B cell (primary cell): Measurements from ENCODE around the gene ABI2. TPM values are rescaled to one million over a fixed set of nuclear protein-coding genes. Genes with fewer than 3 reads are reported as not detected.

ENCODE experiments used
- ATAC-seq: fragments of 200-7000 bp; cut with Tn5 transposase; one replicate; pipeline ENCODE4 v1.10.0; 2021; ENCODE audit warnings: low read depth, mild to moderate bottlenecking, moderate number of reproducible peaks, moderate library complexity
- CTCF ChIA-PET: fragments of 350-600 bp; sonication (Branson Sonifier 250); formaldehyde crosslinking; loops from one replicate; lab custom pipeline; 2021; ENCODE audit warnings: antibody characterized with exemption, inconsistent platforms; lab: Charles Lee
- POLR2A ChIA-PET: fragments of 350-600 bp; sonication (Branson Sonifier 250); formaldehyde crosslinking; loops from one replicate; lab custom pipeline; 2021; ENCODE audit warnings: antibody characterized with exemption; lab: Charles Lee
- DNase-seq: peaks from one replicate; pipeline ENCODE4 v3.0.0; 2013
- H2AFZ ChIP-seq: 2 replicates; pipeline ENCODE4 v1.6.1; 2012; ENCODE audit warnings: mild to moderate bottlenecking, low read depth, low read length; ENCODE audit not compliant: insufficient read depth, poor library complexity, severe bottlenecking
- H3K27ac ChIP-seq, 2 donors: 1 replicate in 1 of 2; 2 replicates in 1 of 2; pipeline ENCODE4 v1.5.1; 2012 to 2013; ENCODE audit warnings: low read length in 2 of 2, mild to moderate bottlenecking in 2 of 2, moderate library complexity in 1 of 2
- H3K27me3 ChIP-seq, 4 experiments: fragments of 200-600 bp in 1 of 4; sonication (generic) in 1 of 4; replicated peaks in 1 of 4; 1 replicate in 2 of 4; 2 replicates in 2 of 4; pipeline versions ENCODE4 v1.6.1 to v1.7.0; 2013 to 2016; ENCODE audit warnings: low read length in 3 of 4, mild to moderate bottlenecking in 2 of 4, mixed read lengths in 1 of 4, moderate library complexity in 1 of 4; ENCODE audit not compliant: insufficient read depth in 4 of 4, control insufficient read depth in 3 of 4; ENCODE audit errors: control extremely low read depth in 1 of 4
- H3K36me3 ChIP-seq, 2 experiments: replicated peaks in 1 of 2; 1 replicate in 1 of 2; 2 replicates in 1 of 2; pipeline versions ENCODE4 v1.6.1 to v1.7.1; 2013; ENCODE audit warnings: low read length in 1 of 2; ENCODE audit not compliant: insufficient read depth in 2 of 2, control insufficient read depth in 1 of 2; ENCODE audit errors: control extremely low read depth in 1 of 2, extremely low read depth in 1 of 2
- H3K4me1 ChIP-seq, 2 donors: fragments of 200-600 bp in 1 of 2; sonication (generic) in 1 of 2; 1 replicate in 1 of 2; 2 replicates in 1 of 2; pipeline versions ENCODE4 v1.5.1 to v1.6.1; 2013 to 2017; ENCODE audit warnings: low read length in 2 of 2; ENCODE audit not compliant: control insufficient read depth in 2 of 2, insufficient read depth in 2 of 2
- H3K4me2 ChIP-seq: replicated peaks from 2 replicates; pipeline ENCODE3; 2012; ENCODE audit warnings: mild to moderate bottlenecking, low read depth, low read length; ENCODE audit not compliant: poor library complexity, severe bottlenecking
- H3K4me3 ChIP-seq, 5 experiments: fragments of 200-600 bp in 1 of 5; sonication (generic) in 1 of 5; 1 replicate in 3 of 5; 2 replicates in 2 of 5; pipeline versions ENCODE4 v1.5.1 to v1.7.0; 2011 to 2016; ENCODE audit warnings: low read length in 4 of 5, mild to moderate bottlenecking in 4 of 5, low read depth in 2 of 5, control low read depth in 1 of 5, moderate library complexity in 1 of 5; ENCODE audit not compliant: insufficient read depth in 1 of 5; ENCODE audit errors: control extremely low read depth in 1 of 5, extremely low read depth in 1 of 5
- H3K79me2 ChIP-seq: fragments of 200-600 bp; sonication (generic); one replicate; pipeline ENCODE4 v1.6.0; 2016; ENCODE audit warnings: low read length; ENCODE audit not compliant: control insufficient read depth, insufficient read depth
- H3K9ac ChIP-seq: fragments of 200-600 bp; sonication (generic); 2 replicates; pipeline ENCODE4 v1.6.1; 2017; ENCODE audit warnings: mild to moderate bottlenecking, low read length, moderate library complexity
- H3K9me3 ChIP-seq, 3 donors: one replicate each; pipeline versions ENCODE4 v1.6.1 to v1.7.1; 2013; ENCODE audit warnings: low read length in 2 of 3; ENCODE audit not compliant: control insufficient read depth in 2 of 3, insufficient read depth in 1 of 3; ENCODE audit errors: control extremely low read depth in 1 of 3
- H4K20me1 ChIP-seq: 2 replicates; pipeline ENCODE4 v1.6.0; 2012; ENCODE audit warnings: mild to moderate bottlenecking, low read length; ENCODE audit not compliant: insufficient read depth, control insufficient read depth, poor library complexity, severe bottlenecking
- H3K27ac Mint-ChIP-seq: one replicate; pipeline ENCODE4 v1.8.0; 2021; ENCODE audit warnings: mixed read lengths
- H3K27me3 Mint-ChIP-seq: one replicate; pipeline ENCODE4 v1.8.0; 2021; ENCODE audit warnings: mixed read lengths
- H3K4me1 Mint-ChIP-seq: one replicate; pipeline ENCODE4 v1.8.0; 2021; ENCODE audit warnings: mixed read lengths
- H3K4me3 Mint-ChIP-seq: one replicate; pipeline ENCODE4 v1.8.0; 2021; ENCODE audit warnings: mixed read lengths
- H3K9me3 Mint-ChIP-seq: one replicate; pipeline ENCODE4 v1.8.0; 2022; ENCODE audit warnings: mixed read lengths; ENCODE audit not compliant: insufficient read depth
- CTCF ChIP-seq: fragments of 200-600 bp; IDR thresholded peaks from one replicate; pipeline ENCODE4 v1.8.0; 2022; ENCODE audit warnings: antibody characterized with exemption, mild to moderate bottlenecking
- EZH2 ChIP-seq: IDR thresholded peaks from 2 replicates; pipeline ENCODE4 v1.6.1; 2012; ENCODE audit warnings: borderline replicate concordance, low read depth, mild to moderate bottlenecking, moderate library complexity, low read length; ENCODE audit not compliant: insufficient read depth, poor library complexity, severe bottlenecking
- WGBS: methylation state at CpG from one replicate; pipeline ENCODE4 v1.1.5; 2013; ENCODE audit warnings: missing lambda C conversion rate; ENCODE audit not compliant: insufficient coverage; 5-methylcytosine and 5-hydroxymethylcytosine counted together
- intact Hi-C: fragments of 100-400 bp; cut with micrococcal nuclease; formaldehyde crosslinking; loops from one replicate; pipeline ENCODE4 v1.10.0; 2022
- polyA plus RNA-seq: library from polyadenylated mRNA; depleted of rRNA; stranded (reverse); fragments of >200 nt; gene quantifications from 2 replicates; pipeline ENCODE4 v1.2.3, GENCODE V29; 2012
- total RNA-seq, 2 donors: library from RNA; stranded (reverse); fragments of 120-200 nt in 1 of 2; gene quantifications; 1 replicate in 1 of 2; 2 replicates in 1 of 2; pipeline versions ENCODE4 v1.2.3 to v1.2.4, GENCODE V29; 2013 to 2022

ABI2 gene
- total and polyA plus RNA-seq, 2 donors (not counting 1 experiment from before 2014, with no cell fraction given): 6.8 to 32.7 TPM

- H3K4me2 ChIP-seq: no peak overlapping the region
- no CpG with 5 or more reads among the region's 3 CpGs for WGBS
- no peak for TF ChIP-seq CTCF
- TF ChIP-seq EZH2: no peak
Observed at GRCh38 chr2:203490391-203490790, 162.2 kb downstream of the ABI2 start.

GRCh38 chr2:203492965-203493364 lies 164.8 kb downstream of the ABI2 start:
- ChIA-PET CTCF (no interaction called here), POLR2A (no interaction called here)
- Mint-ChIP-seq H3K9me3 (no peaks in the 10 kb centered on the region), H3K27me3 (peaks cover 15% of the 10 kb centered on the region), H3K4me1 (no peaks in the 10 kb centered on the region), H3K4me3 (no peak overlapping the region), H3K27ac (no peak overlapping the region)
- no peak overlapping the region for H3K4me3 ChIP-seq
- WGBS: no CpG with 5 or more reads among the region's 2 CpGs
- H3K4me1 ChIP-seq: no peaks in the 10 kb centered on the region
- DNase-seq (no peak), ATAC-seq (no peak)
- no peak overlapping the region for H3K4me2 ChIP-seq
- H3K79me2 ChIP-seq: no peaks in the 10 kb centered on the region
- no peaks in the 10 kb centered on the region for H4K20me1 ChIP-seq
- H3K27ac ChIP-seq: no peak overlapping the region
- intact Hi-C loops: no loop called here
- no peak overlapping the region for H2AFZ ChIP-seq
- no peaks in the 10 kb centered on the region for H3K9me3 ChIP-seq
- no peak overlapping the region for H3K9ac ChIP-seq
- no peaks in the 10 kb centered on the region for H3K27me3 ChIP-seq
- H3K36me3 ChIP-seq: no peaks in the 10 kb centered on the region
- TF ChIP-seq CTCF: no peak
- no peak for TF ChIP-seq EZH2

More at GRCh38 chr2:203490391-203490790, 162.2 kb downstream of the ABI2 start:
- Mint-ChIP-seq H3K27ac (no peak overlapping the region), H3K4me1 (no peaks in the 10 kb centered on the region), H3K27me3 (peaks cover 17% of the 10 kb centered on the region), H3K4me3 (no peak overlapping the region), H3K9me3 (no peaks in the 10 kb centered on the region)
- Histone ChIP-seq H3K79me2 (no peaks in the 10 kb centered on the region), H3K9me3 (no peaks in the 10 kb centered on the region), H2AFZ (no peak overlapping the region), H3K4me3 (no peak overlapping the region), H4K20me1 (no peaks in the 10 kb centered on the region), H3K36me3 (no peaks in the 10 kb centered on the region), H3K27ac (no peak overlapping the region), H3K4me1 (no peaks in the 10 kb centered on the region), H3K9ac (no peak overlapping the region), H3K27me3 (peaks cover 0 to 4% (median 0%) of the 10 kb centered on the region in 4 experiments)
- ChIA-PET POLR2A (no interaction called here), CTCF (no interaction called here)
- DNase-seq: no peak
- ATAC-seq: no peak
- intact Hi-C loops: no loop called here

Other genes with a start within 250 kb of the ABI2 start
- gene CYP20A1, start 89.4 kb upstream of the ABI2 start, total RNA-seq: 38.5 and 40.8 TPM in 2 replicates
- gene CYP20A1, start 89.4 kb upstream of the ABI2 start, polyA plus RNA-seq: 16.2 and 21.3 TPM in 2 replicates
- 0.05 TPM in 1 of 2 replicates, not detected in the other for gene RAPH1, start 206.9 kb downstream of the ABI2 start, total RNA-seq
- 0.13 TPM in 2 replicates for gene RAPH1, start 206.9 kb downstream of the ABI2 start, polyA plus RNA-seq